HG03558 (cell line): ENCODE measurements around the gene LCA5.
"Not testable (repeated sequence)": the region's sequence is repeated elsewhere in the genome, so short reads cannot be mapped to it uniquely, and the experiment has no call there.

Experiments used
- ATAC-seq: cut with Tn5 transposase; IDR thresholded peaks from one replicate; pipeline ENCODE4 v1.9.1; 2021; ENCODE audit warnings: moderate number of reproducible peaks; ENCODE audit not compliant: unreplicated experiment; ENCODE audit errors: extremely low read depth

Gene LCA5

GRCh38 chr6:79538106-79538971 lies 1.1 kb upstream of the LCA5 start:
- ATAC-seq = no peak

GRCh38 chr6:79536585-79536953 lies 661 bp downstream of the LCA5 start:
- no peak for ATAC-seq

GRCh38 chr6:79529567-79529966 lies 7.7 kb downstream of the LCA5 start:
- not testable (repeated sequence) for ATAC-seq

GRCh38 chr6:79526897-79527296 lies 10.3 kb downstream of the LCA5 start:
- ATAC-seq = no peak

GRCh38 chr6:79525272-79526100 lies 11.7 kb downstream of the LCA5 start:
- no peak for ATAC-seq

- no peak for ATAC-seq
Measured at GRCh38 chr6:79524065-79524464, 13.2 kb downstream of the LCA5 start.

- no peak for ATAC-seq
Measured at GRCh38 chr6:79522609-79523008, 14.6 kb downstream of the LCA5 start.

- ATAC-seq = no peak
Measured at GRCh38 chr6:79520534-79520933, 16.7 kb downstream of the LCA5 start.

- no peak for ATAC-seq
Measured at GRCh38 chr6:79518842-79519241, 18.4 kb downstream of the LCA5 start.

- no peak for ATAC-seq
Measured at GRCh38 chr6:79515436-79515835, 21.8 kb downstream of the LCA5 start.

GRCh38 chr6:79513111-79513510 lies 24.1 kb downstream of the LCA5 start:
- ATAC-seq = no peak

GRCh38 chr6:79512014-79512413 lies 25.2 kb downstream of the LCA5 start:
- ATAC-seq = no peak

- ATAC-seq = no peak
Measured at GRCh38 chr6:79510707-79511106, 26.5 kb downstream of the LCA5 start.

- ATAC-seq = no peak
Measured at GRCh38 chr6:79506251-79506650, 31.0 kb downstream of the LCA5 start.

- no peak for ATAC-seq
Measured at GRCh38 chr6:79504372-79504771, 32.9 kb downstream of the LCA5 start.

GRCh38 chr6:79498842-79499241 lies 38.4 kb downstream of the LCA5 start:
- no peak for ATAC-seq

GRCh38 chr6:79495246-79495645 lies 42.0 kb downstream of the LCA5 start:
- ATAC-seq = no peak

GRCh38 chr6:79494841-79495240 lies 42.4 kb downstream of the LCA5 start:
- ATAC-seq = no peak

GRCh38 chr6:79470728-79471127 lies 66.5 kb downstream of the LCA5 start:
- ATAC-seq = no peak

GRCh38 chr6:79469376-79470246 lies 67.6 kb downstream of the LCA5 start:
- ATAC-seq = no peak
